ENCODE data around the gene CCDC63. TPM values are rescaled to one million over a fixed set of nuclear protein-coding genes. Genes with fewer than 3 reads are reported as not detected.

The CCDC63 gene
- total and polyA plus RNA-seq, 2 of the 13 experiments (the other 11 are each of a cell fraction or from before 2014, with no cell fraction given): not detected

GRCh38 chr12:110861729-110862128 lies 14.9 kb downstream of the CCDC63 start:
- Histone ChIP-seq H3K4me3 (replicated peaks in 1 of 3; ENCODE audit: insufficient read depth in 1 of 3, low read depth in 2 of 3, low read length in 3 of 3) (no peak overlapping the region), H3K27me3 (ENCODE audit: control insufficient read depth in 1 of 2, insufficient read depth in 2 of 2, low read length in 2 of 2) (peaks cover 0 to 14% of the 10 kb centered on the region in 2 experiments; a peak in 4 of 5 replicates), H2AFZ (ENCODE audit: low read length) (no peak overlapping the region), H3K27ac (ENCODE audit: extremely low read length, insufficient read depth, low read length) (no peak overlapping the region), H3K4me1 (ENCODE audit: insufficient read depth, low read length) (peaks cover 5% of the 10 kb centered on the region; the same call in 1 of the 2 replicates), H3K79me2 (ENCODE audit: insufficient read depth, low read length) (no peaks in the 10 kb centered on the region), H4K20me1 (ENCODE audit: insufficient read depth, low read length) (no peaks in the 10 kb centered on the region), H3K9ac (ENCODE audit: insufficient read depth, low read depth, low read length) (no peak overlapping the region), H3K36me3 (replicated peaks in 1 of 2; ENCODE audit: control insufficient read depth in 1 of 2, insufficient read depth in 2 of 2, low read length in 2 of 2) (no peaks in the 10 kb centered on the region), H3K9me3 (ENCODE audit: low read length) (no peaks in the 10 kb centered on the region), H3K4me2 (ENCODE audit: low read depth, low read length) (no peak overlapping the region)
- intact Hi-C loops (cut with micrococcal nuclease; ENCODE audit: unreplicated experiment) (no loop called here), in situ Hi-C loops (cut with HindIII; ENCODE audit: extremely low pct_ligation_motif_present, low pct_unique_long_range_greater_than_20kb) (no loop called here)
- DNase-seq (ENCODE audit: low spot score) (no peak), ATAC-seq (peak; percentile 57; the same call in 2 of the 3 replicates), FAIRE-seq (no peak)
- ChIA-PET POLR2A (no interaction called here), CTCF (ENCODE audit: low intra/inter-chr PET ratio, low total read pairs) (no interaction called here)
- no TSS peak for BruUV-seq (replicated peaks)
- 12% methylated on average over 7 of the region's 7 CpGs for WGBS (ENCODE audit: low lambda C conversion rate)
- TF ChIP-seq EEA1 (CRISPR knock-in tag; IDR thresholded peaks at IDR 0.05; ENCODE audit: borderline replicate concordance) (no peak), CTCF (CRISPR knock-in tag; IDR thresholded peaks at IDR 0.05) (peak; percentile 50)

GRCh38 chr12:110862329-110862728 lies 15.5 kb downstream of the CCDC63 start:
- Histone ChIP-seq H3K4me1 (ENCODE audit: insufficient read depth, low read length) (peaks cover 5% of the 10 kb centered on the region; the same call in 1 of the 2 replicates), H3K4me2 (ENCODE audit: low read depth, low read length) (no peak overlapping the region), H3K27ac (ENCODE audit: extremely low read length, insufficient read depth, low read length) (no peak overlapping the region), H2AFZ (ENCODE audit: low read length) (no peak overlapping the region), H3K9ac (ENCODE audit: insufficient read depth, low read depth, low read length) (no peak overlapping the region), H3K27me3 (ENCODE audit: control insufficient read depth in 1 of 2, insufficient read depth in 2 of 2, low read length in 2 of 2) (peaks cover 0 to 14% of the 10 kb centered on the region in 2 experiments; a peak in 4 of 5 replicates), H3K36me3 (replicated peaks in 1 of 2; ENCODE audit: control insufficient read depth in 1 of 2, insufficient read depth in 2 of 2, low read length in 2 of 2) (no peaks in the 10 kb centered on the region), H3K4me3 (replicated peaks in 1 of 3; ENCODE audit: insufficient read depth in 1 of 3, low read depth in 2 of 3, low read length in 3 of 3) (no peak overlapping the region), H3K79me2 (ENCODE audit: insufficient read depth, low read length) (no peaks in the 10 kb centered on the region), H3K9me3 (ENCODE audit: low read length) (no peaks in the 10 kb centered on the region), H4K20me1 (ENCODE audit: insufficient read depth, low read length) (no peaks in the 10 kb centered on the region)
- ChIA-PET POLR2A (no interaction called here), CTCF (ENCODE audit: low intra/inter-chr PET ratio, low total read pairs) (no interaction called here)
- TF ChIP-seq GLMP (CRISPR knock-in tag; IDR thresholded peaks at IDR 0.05; ENCODE audit: borderline replicate concordance) (no peak), CREBL2 (CRISPR knock-in tag; IDR thresholded peaks at IDR 0.05; ENCODE audit: borderline replicate concordance) (no peak), BCL6 (CRISPR knock-in tag; IDR thresholded peaks at IDR 0.05) (no peak), TFAP4 (IDR thresholded peaks at IDR 0.05; ENCODE audit: borderline replicate concordance, low read depth) (no peak), NR2C2 (CRISPR knock-in tag; IDR thresholded peaks at IDR 0.05; ENCODE audit: borderline replicate concordance) (no peak), TARDBP (CRISPR knock-in tag; IDR thresholded peaks at IDR 0.05) (no peak), POLR2A (IDR thresholded peaks at IDR 0.05; ENCODE audit: insufficient read depth in 1 of 2, low read depth in 2 of 2, low read length in 2 of 2) (no peak), MAFG (CRISPR knock-in tag; IDR thresholded peaks at IDR 0.05) (no peak)
- in situ Hi-C loops (cut with HindIII; ENCODE audit: extremely low pct_ligation_motif_present, low pct_unique_long_range_greater_than_20kb): no loop called here
- FAIRE-seq (no peak), ATAC-seq (no peak), DNase-seq (ENCODE audit: low spot score) (no peak)
- WGBS (ENCODE audit: low lambda C conversion rate): 41% methylated on average over 9 of the region's 9 CpGs
- intact Hi-C loops (cut with micrococcal nuclease; ENCODE audit: unreplicated experiment): no loop called here
- no TSS peak for BruUV-seq (replicated peaks)

Data from HepG2 (cell line).